Muscle layer of duodenum (tissue), 2 donors: ENCODE results near the gene ATP13A1.

Experiments
- H3K27ac ChIP-seq: one replicate; pipeline ENCODE4 v1.7.0; 2013; ENCODE audit warnings: mild to moderate bottlenecking, low read length
- H3K27me3 ChIP-seq: one replicate; pipeline ENCODE4 v1.7.0; 2013; ENCODE audit warnings: low read depth, mild to moderate bottlenecking, control low read depth, low read length
- H3K36me3 ChIP-seq, 2 donors: one replicate each; pipeline ENCODE4 v1.7.0; 2013; ENCODE audit warnings: low read length in 2 of 2, control low read depth in 1 of 2, mild to moderate bottlenecking in 1 of 2; ENCODE audit not compliant: insufficient read depth in 2 of 2, control insufficient read depth in 1 of 2
- H3K4me1 ChIP-seq, 2 donors: one replicate each; pipeline ENCODE4 v1.7.0; 2013; ENCODE audit warnings: low read length in 2 of 2, mild to moderate bottlenecking in 2 of 2, control low read depth in 1 of 2, moderate library complexity in 1 of 2; ENCODE audit not compliant: insufficient read depth in 2 of 2, control insufficient read depth in 1 of 2
- H3K4me3 ChIP-seq, 2 donors: one replicate each; pipeline ENCODE4 v1.7.0; 2013; ENCODE audit warnings: low read length in 2 of 2, low read depth in 1 of 2, mild to moderate bottlenecking in 1 of 2
- H3K9me3 ChIP-seq, 2 donors: one replicate each; pipeline ENCODE4 v1.7.0; 2013; ENCODE audit warnings: low read length in 2 of 2, control low read depth in 1 of 2, mild to moderate bottlenecking in 1 of 2; ENCODE audit not compliant: control insufficient read depth in 1 of 2
- donor health status: healthy.

ATP13A1 gene

DNA sequence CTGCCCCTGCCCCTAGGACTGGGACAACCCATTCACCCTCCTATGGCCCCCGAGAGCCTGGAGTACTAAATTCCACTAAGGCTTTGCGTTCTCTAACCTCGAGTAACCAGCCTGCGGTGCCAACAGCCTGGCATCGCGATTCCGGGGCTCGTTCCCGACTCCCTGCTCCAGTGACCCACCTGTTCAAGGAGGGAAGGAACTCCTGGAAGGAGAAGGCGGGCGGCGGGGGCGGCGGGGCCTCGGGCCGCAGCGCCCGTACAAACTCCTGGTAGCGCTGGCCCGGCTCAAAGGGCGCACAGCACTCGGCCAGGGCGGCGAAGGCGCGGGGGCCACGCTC lies 26.3 kb downstream of the ATP13A1 start:
- H3K36me3 ChIP-seq: peaks cover 20 to 28% of the 10 kb centered on the region in 2 donors
- no peaks in the 10 kb centered on the region for H3K9me3 ChIP-seq
- no peaks in the 10 kb centered on the region for H3K27me3 ChIP-seq
- H3K4me3 ChIP-seq: no peak overlapping the region
- no peaks in the 10 kb centered on the region for H3K4me1 ChIP-seq
- no peak overlapping the region for H3K27ac ChIP-seq

DNA sequence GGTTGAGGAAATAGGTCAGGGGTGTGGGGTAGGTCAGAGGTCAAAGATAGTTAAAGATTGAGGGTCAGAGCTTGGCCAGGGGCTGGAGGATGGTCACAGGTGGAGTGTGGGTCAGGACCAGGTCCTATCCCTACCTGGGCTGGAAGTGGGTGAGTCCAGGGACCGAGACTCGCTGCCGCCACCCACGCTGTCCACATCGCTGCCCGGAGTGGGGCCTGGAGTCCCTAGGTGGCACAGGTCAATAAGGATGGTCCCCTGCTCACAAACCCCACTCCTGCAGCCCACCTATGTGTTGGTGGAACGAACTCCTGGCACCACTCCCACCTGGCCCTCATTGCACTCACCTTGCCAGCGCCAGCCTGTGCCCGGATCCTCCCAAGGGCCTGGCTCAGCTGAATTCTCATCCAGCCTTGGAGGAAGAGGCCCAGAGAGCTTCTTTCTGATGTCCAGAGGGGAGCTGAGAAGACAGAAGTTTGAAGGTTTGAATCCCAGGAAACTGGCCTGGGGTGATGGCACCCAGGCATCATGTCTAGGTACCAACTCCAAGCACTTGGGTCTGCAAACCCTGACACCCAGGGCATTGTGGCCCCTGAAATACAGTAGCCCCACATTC lies 26.8 kb downstream of the ATP13A1 start:
- no peaks in the 10 kb centered on the region for H3K4me1 ChIP-seq
- H3K36me3 ChIP-seq: peaks cover 20 to 28% of the 10 kb centered on the region in 2 donors
- H3K27ac ChIP-seq: no peak overlapping the region
- no peak overlapping the region for H3K4me3 ChIP-seq
- H3K27me3 ChIP-seq: no peaks in the 10 kb centered on the region
- no peaks in the 10 kb centered on the region for H3K9me3 ChIP-seq

GRCh38 chr19:19635313-19635702 lies 28.2 kb downstream of the ATP13A1 start:
- H3K4me3 ChIP-seq: no peak overlapping the region
- H3K36me3 ChIP-seq: peaks cover 20 to 28% of the 10 kb centered on the region in 2 donors
- no peaks in the 10 kb centered on the region for H3K9me3 ChIP-seq
- H3K27me3 ChIP-seq: no peaks in the 10 kb centered on the region
- no peak overlapping the region for H3K27ac ChIP-seq
- no peaks in the 10 kb centered on the region for H3K4me1 ChIP-seq

- H3K27ac ChIP-seq: no peak overlapping the region
- H3K4me3 ChIP-seq: no peak overlapping the region
- no peaks in the 10 kb centered on the region for H3K4me1 ChIP-seq
- no peaks in the 10 kb centered on the region for H3K9me3 ChIP-seq
- no peaks in the 10 kb centered on the region for H3K27me3 ChIP-seq
- peaks cover 20 to 28% of the 10 kb centered on the region in 2 donors for H3K36me3 ChIP-seq
These were observed 28.8 kb downstream of the ATP13A1 start for GRCh38 chr19:19634516-19635312.

GRCh38 chr19:19633711-19634515 lies 29.6 kb downstream of the ATP13A1 start:
- Histone ChIP-seq H3K36me3 (peaks cover 20 to 28% of the 10 kb centered on the region in 2 donors), H3K4me1 (no peaks in the 10 kb centered on the region), H3K9me3 (no peaks in the 10 kb centered on the region), H3K27ac (no peak overlapping the region), H3K4me3 (no peak overlapping the region), H3K27me3 (no peaks in the 10 kb centered on the region)

GRCh38 chr19:19632661-19633060 lies 30.8 kb downstream of the ATP13A1 start:
- Histone ChIP-seq H3K4me1 (peaks cover 0 to 11% of the 10 kb centered on the region in 2 donors), H3K9me3 (no peaks in the 10 kb centered on the region), H3K27ac (no peak overlapping the region), H3K27me3 (no peaks in the 10 kb centered on the region), H3K4me3 (no peak overlapping the region), H3K36me3 (peaks cover 20 to 28% of the 10 kb centered on the region in 2 donors)

DNA sequence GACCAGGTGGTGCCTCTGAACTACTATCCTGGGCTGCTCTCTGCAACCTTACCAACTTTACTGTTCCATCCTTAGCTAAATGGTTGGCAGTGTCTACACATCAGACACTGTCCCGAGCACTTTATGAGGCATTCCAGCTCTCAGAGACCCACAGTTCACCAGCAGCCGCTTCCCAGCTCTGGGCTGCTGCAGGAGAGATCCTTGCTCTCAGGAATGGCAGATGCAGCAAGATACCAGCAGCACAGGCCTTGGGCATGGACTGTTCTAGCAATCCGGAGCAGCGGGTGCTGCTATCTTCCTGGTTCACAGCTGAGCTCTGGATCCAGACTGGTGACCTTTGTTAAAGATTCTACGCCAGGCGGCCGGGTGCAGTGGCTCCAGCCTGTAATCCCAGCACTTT lies 32.1 kb downstream of the ATP13A1 start:
- Histone ChIP-seq H3K4me1 (peaks cover 0 to 16% of the 10 kb centered on the region in 2 donors), H3K27ac (no peak overlapping the region)

GRCh38 chr19:19630426-19630825 lies 33.0 kb downstream of the ATP13A1 start:
- no peaks in the 10 kb centered on the region for H3K27me3 ChIP-seq
- H3K27ac ChIP-seq: no peak overlapping the region
- no peak overlapping the region for H3K4me3 ChIP-seq
- peaks cover 18 to 19% of the 10 kb centered on the region in 2 donors for H3K36me3 ChIP-seq
- peaks cover 0 to 16% of the 10 kb centered on the region in 2 donors for H3K4me1 ChIP-seq
- no peaks in the 10 kb centered on the region for H3K9me3 ChIP-seq

More for the DNA sequence above, 32.1 kb downstream of the ATP13A1 start:
- H3K9me3 ChIP-seq: no peaks in the 10 kb centered on the region
- no peaks in the 10 kb centered on the region for H3K27me3 ChIP-seq
- no peak overlapping the region for H3K4me3 ChIP-seq
- peaks cover 20% of the 10 kb centered on the region in 2 donors for H3K36me3 ChIP-seq

- H3K4me3 ChIP-seq: no peak overlapping the region
- no peaks in the 10 kb centered on the region for H3K27me3 ChIP-seq
- peaks cover 0 to 16% of the 10 kb centered on the region in 2 donors for H3K4me1 ChIP-seq
- H3K9me3 ChIP-seq: no peaks in the 10 kb centered on the region
- no peak overlapping the region for H3K27ac ChIP-seq
- peaks cover 14 to 15% of the 10 kb centered on the region in 2 donors for H3K36me3 ChIP-seq
These were observed 33.4 kb downstream of the ATP13A1 start for GRCh38 chr19:19630062-19630414.

- Histone ChIP-seq H3K9me3 (no peaks in the 10 kb centered on the region), H3K27me3 (no peaks in the 10 kb centered on the region), H3K36me3 (peaks cover under 1 to 5% of the 10 kb centered on the region in 2 donors), H3K4me1 (peaks cover 0 to 16% of the 10 kb centered on the region in 2 donors), H3K27ac (no peak overlapping the region), H3K4me3 (peak overlapping the region in 1 of 2 donors; percentile 57)
These were observed 34.9 kb downstream of the ATP13A1 start for GRCh38 chr19:19628501-19629134.
